HEK293 (cell line): Measurements from ENCODE around the gene AKAP8L.

Source experiments
- CTCF ChIA-PET: fragments of 350-600 bp; formaldehyde crosslinking; extraction: SDS; loops from one replicate; lab custom pipeline; 2021; ENCODE audit warnings: antibody characterized with exemption; lab: Yijun Ruan, JAX
- POLR2A ChIA-PET: fragments of 300-600 bp; formaldehyde crosslinking; extraction: SDS; loops from one replicate; lab custom pipeline; 2020; ENCODE audit warnings: antibody characterized with exemption, inconsistent platforms; lab: Yijun Ruan, JAX
- H3K27ac ChIP-seq: fragments of 200-500 bp; sonication (Bioruptor generic); 2 replicates; pipeline ENCODE4 v1.5.1; 2014; ENCODE audit warnings: low read depth, low read length, control low read depth, inconsistent platforms; ENCODE audit errors: extremely low read depth
- H3K36me3 ChIP-seq, 2 experiments: fragments of 200-500 bp in 1 of 2; sonication (Bioruptor generic) in 1 of 2; 1 replicate in 1 of 2; 2 replicates in 1 of 2; pipeline ENCODE4 v1.5.1; 2014 to 2017; ENCODE audit warnings: inconsistent platforms in 2 of 2, low read length in 2 of 2; ENCODE audit not compliant: control insufficient read depth in 2 of 2, insufficient read depth in 1 of 2
- H3K4me1 ChIP-seq: fragments of 200-500 bp; sonication (Bioruptor generic); 2 replicates; pipeline ENCODE4 v1.5.1; 2014; ENCODE audit warnings: mild to moderate bottlenecking, low read length, inconsistent platforms; ENCODE audit not compliant: control insufficient read depth, insufficient read depth
- H3K4me3 ChIP-seq: 2 replicates; pipeline ENCODE4 v1.5.1; 2011; ENCODE audit warnings: low read depth, mild to moderate bottlenecking, control low read depth, low read length, moderate library complexity
- H3K9me3 ChIP-seq: fragments of 200-500 bp; sonication (Bioruptor generic); 2 replicates; pipeline ENCODE4 v1.5.1; 2014; ENCODE audit warnings: low read depth, low read length, inconsistent platforms; ENCODE audit not compliant: control insufficient read depth, insufficient read depth
- KLF9 ChIP-seq: fragments of 450-650 bp; formaldehyde crosslinking; IDR thresholded peaks from 2 replicates; pipeline ENCODE4 v1.5.1; 2016; ENCODE audit warnings: missing biosample characterization, missing genetic modification characterization, low read depth
- ZBTB20 ChIP-seq: fragments of 450-650 bp; formaldehyde crosslinking; IDR thresholded peaks from 2 replicates; pipeline ENCODE4 v1.5.1; 2016; ENCODE audit warnings: missing biosample characterization, missing genetic modification characterization
- ZFP69B ChIP-seq: fragments of 450-650 bp; formaldehyde crosslinking; IDR thresholded peaks from 2 replicates; pipeline ENCODE4 v1.5.1; 2016; ENCODE audit warnings: missing biosample characterization, missing genetic modification characterization
- ZNF10 ChIP-seq: fragments of 450-650 bp; formaldehyde crosslinking; IDR thresholded peaks from 2 replicates; pipeline ENCODE4 v1.5.1; 2017; ENCODE audit warnings: missing biosample characterization, missing genetic modification characterization
- ZNF341 ChIP-seq: fragments of 450-650 bp; formaldehyde crosslinking; IDR thresholded peaks from 2 replicates; pipeline ENCODE4; 2016; ENCODE audit warnings: low read depth, missing biosample characterization, missing genetic modification characterization
- ZNF366 ChIP-seq: fragments of 450-650 bp; formaldehyde crosslinking; conservative IDR thresholded peaks from 2 replicates; pipeline ENCODE4 v1.5.1; 2016; ENCODE audit warnings: missing biosample characterization, missing genetic modification characterization
- ZNF416 ChIP-seq: fragments of 450-650 bp; formaldehyde crosslinking; IDR thresholded peaks from 2 replicates; pipeline ENCODE4 v1.5.1; 2016; ENCODE audit warnings: missing biosample characterization, missing genetic modification characterization
- ZNF549 ChIP-seq: fragments of 450-650 bp; IDR thresholded peaks from 2 replicates; pipeline ENCODE4 v1.5.1; 2018; ENCODE audit warnings: missing biosample characterization, missing genetic modification characterization, mild to moderate bottlenecking, inconsistent platforms, moderate library complexity
- TF ChIP-seq, protein P1 (sequence below): fragments of 450-650 bp; formaldehyde crosslinking; IDR thresholded peaks from 2 replicates; pipeline ENCODE4 v1.5.1; 2016; ENCODE audit warnings: missing biosample characterization, missing genetic modification characterization, low read depth
- TF ChIP-seq, protein P2 (sequence below): fragments of 450-650 bp; formaldehyde crosslinking; IDR thresholded peaks from 2 replicates; pipeline ENCODE4 v1.5.1; 2017; ENCODE audit warnings: missing biosample characterization, missing genetic modification characterization
- TF ChIP-seq, protein P3 (sequence below): sonication (generic); formaldehyde crosslinking; IDR thresholded peaks from 2 replicates; pipeline ENCODE4 v1.8.1; 2022; ENCODE audit warnings: mild to moderate bottlenecking, moderate library complexity, missing genetic modification reagents
- TF ChIP-seq, protein P4 (sequence below): fragments of 450-650 bp; formaldehyde crosslinking; IDR thresholded peaks from 2 replicates; pipeline ENCODE4 v1.5.1; 2016; ENCODE audit warnings: missing biosample characterization, missing genetic modification characterization
- TF ChIP-seq, protein P5 (sequence below): fragments of 450-650 bp; formaldehyde crosslinking; IDR thresholded peaks from 2 replicates; pipeline ENCODE4 v1.5.1; 2016; ENCODE audit warnings: missing biosample characterization, missing genetic modification characterization

The AKAP8L gene

DNA sequence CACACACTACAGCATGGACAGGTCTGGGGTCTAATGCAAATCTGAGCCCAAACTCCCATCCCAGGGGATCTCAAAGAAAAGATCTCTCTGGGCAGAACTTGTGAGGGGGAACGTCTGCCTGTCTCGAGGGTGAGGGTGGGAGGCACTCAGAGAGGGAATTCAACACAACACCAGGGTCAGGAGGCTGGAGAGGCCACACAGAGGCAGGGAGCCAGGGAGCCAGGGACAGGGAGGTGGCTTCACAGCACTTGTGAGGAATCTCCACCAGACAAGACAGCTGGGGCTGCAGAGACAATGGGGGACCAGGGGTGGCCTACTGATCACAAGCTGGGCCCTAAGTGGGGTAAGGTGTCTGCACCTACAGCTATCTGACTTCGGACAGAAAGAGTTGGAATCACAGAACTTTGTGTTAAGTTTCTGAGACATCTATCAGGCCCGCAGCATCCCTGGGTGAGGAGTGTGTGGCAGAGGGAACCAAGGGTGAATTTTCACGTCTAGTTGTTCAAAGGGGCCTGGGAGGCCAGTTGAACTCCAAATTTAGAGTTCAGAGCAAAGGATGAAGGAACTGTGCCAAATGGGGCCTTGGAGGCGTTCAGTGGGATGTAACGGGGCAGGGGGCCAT, 12.7 kb upstream of the AKAP8L start (continued):
- TF ChIP-seq, protein P1, sequence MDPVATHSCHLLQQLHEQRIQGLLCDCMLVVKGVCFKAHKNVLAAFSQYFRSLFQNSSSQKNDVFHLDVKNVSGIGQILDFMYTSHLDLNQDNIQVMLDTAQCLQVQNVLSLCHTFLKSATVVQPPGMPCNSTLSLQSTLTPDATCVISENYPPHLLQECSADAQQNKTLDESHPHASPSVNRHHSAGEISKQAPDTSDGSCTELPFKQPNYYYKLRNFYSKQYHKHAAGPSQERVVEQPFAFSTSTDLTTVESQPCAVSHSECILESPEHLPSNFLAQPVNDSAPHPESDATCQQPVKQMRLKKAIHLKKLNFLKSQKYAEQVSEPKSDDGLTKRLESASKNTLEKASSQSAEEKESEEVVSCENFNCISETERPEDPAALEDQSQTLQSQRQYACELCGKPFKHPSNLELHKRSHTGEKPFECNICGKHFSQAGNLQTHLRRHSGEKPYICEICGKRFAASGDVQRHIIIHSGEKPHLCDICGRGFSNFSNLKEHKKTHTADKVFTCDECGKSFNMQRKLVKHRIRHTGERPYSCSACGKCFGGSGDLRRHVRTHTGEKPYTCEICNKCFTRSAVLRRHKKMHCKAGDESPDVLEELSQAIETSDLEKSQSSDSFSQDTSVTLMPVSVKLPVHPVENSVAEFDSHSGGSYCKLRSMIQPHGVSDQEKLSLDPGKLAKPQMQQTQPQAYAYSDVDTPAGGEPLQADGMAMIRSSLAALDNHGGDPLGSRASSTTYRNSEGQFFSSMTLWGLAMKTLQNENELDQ: no peak
- no peak for TF ChIP-seq ZNF341 (tag by site-specific recombination)

DNA sequence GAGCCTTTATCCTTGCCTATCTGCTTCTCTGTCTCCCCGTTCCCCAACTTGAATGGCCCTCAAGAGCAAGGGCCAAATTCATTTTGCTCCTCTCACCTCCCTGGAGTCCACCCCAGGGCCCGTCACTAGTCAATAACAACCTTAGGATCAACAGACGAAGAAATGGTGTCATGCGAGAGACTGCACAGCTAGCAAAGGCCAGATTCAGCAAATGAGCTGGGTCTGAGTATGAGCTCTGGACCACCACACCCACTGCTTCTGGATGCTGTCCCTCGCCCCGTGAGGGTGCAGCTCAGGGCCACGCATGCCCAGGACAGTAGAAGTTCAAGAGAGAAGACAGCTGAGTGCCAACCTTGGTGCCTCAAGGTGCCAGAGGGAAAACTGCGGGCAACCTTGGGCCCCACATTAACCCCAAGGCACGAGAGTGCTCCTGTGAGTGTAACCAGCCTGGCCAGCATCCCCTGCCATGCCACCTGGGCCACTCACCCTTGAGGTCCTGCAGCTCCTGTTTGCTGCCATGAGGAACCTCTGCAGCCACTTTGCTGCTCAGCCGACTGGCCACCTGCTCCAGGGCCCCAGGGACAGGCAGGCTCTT, 11.8 kb upstream of the AKAP8L start:
- Histone ChIP-seq H3K9me3 (no peaks in the 10 kb centered on the region), H3K27ac (peak overlapping the region; percentile 9; the same call in 1 of the 2 replicates), H3K4me1 (peaks cover 7% of the 10 kb centered on the region), H3K36me3 (peaks cover 0 to 48% of the 10 kb centered on the region in 2 experiments; a peak in 1 of 3 replicates), H3K4me3 (no peak overlapping the region)
- CTCF ChIA-PET: interaction anchor here (1.6 kb wide), 1 partner anchor 11 kb away, joined by 13 read pairs; the partner anchor contains the start of gene AKAP8L
- no peak for TF ChIP-seq ZBTB20
- TF ChIP-seq, protein P2, sequence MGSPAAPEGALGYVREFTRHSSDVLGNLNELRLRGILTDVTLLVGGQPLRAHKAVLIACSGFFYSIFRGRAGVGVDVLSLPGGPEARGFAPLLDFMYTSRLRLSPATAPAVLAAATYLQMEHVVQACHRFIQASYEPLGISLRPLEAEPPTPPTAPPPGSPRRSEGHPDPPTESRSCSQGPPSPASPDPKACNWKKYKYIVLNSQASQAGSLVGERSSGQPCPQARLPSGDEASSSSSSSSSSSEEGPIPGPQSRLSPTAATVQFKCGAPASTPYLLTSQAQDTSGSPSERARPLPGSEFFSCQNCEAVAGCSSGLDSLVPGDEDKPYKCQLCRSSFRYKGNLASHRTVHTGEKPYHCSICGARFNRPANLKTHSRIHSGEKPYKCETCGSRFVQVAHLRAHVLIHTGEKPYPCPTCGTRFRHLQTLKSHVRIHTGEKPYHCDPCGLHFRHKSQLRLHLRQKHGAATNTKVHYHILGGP (tag by site-specific recombination): no peak
- TF ChIP-seq, protein P3, sequence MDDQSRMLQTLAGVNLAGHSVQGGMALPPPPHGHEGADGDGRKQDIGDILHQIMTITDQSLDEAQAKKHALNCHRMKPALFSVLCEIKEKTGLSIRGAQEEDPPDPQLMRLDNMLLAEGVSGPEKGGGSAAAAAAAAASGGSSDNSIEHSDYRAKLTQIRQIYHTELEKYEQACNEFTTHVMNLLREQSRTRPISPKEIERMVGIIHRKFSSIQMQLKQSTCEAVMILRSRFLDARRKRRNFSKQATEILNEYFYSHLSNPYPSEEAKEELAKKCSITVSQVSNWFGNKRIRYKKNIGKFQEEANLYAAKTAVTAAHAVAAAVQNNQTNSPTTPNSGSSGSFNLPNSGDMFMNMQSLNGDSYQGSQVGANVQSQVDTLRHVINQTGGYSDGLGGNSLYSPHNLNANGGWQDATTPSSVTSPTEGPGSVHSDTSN (CRISPR knock-in tag): no peak
- TF ChIP-seq ZNF416: no peak
- no peak for TF ChIP-seq ZNF549 (tag by site-specific recombination)
- TF ChIP-seq, protein P4, sequence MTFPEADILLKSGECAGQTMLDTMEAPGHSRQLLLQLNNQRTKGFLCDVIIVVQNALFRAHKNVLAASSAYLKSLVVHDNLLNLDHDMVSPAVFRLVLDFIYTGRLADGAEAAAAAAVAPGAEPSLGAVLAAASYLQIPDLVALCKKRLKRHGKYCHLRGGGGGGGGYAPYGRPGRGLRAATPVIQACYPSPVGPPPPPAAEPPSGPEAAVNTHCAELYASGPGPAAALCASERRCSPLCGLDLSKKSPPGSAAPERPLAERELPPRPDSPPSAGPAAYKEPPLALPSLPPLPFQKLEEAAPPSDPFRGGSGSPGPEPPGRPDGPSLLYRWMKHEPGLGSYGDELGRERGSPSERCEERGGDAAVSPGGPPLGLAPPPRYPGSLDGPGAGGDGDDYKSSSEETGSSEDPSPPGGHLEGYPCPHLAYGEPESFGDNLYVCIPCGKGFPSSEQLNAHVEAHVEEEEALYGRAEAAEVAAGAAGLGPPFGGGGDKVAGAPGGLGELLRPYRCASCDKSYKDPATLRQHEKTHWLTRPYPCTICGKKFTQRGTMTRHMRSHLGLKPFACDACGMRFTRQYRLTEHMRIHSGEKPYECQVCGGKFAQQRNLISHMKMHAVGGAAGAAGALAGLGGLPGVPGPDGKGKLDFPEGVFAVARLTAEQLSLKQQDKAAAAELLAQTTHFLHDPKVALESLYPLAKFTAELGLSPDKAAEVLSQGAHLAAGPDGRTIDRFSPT (tag by site-specific recombination): no peak
- TF ChIP-seq, protein P5, sequence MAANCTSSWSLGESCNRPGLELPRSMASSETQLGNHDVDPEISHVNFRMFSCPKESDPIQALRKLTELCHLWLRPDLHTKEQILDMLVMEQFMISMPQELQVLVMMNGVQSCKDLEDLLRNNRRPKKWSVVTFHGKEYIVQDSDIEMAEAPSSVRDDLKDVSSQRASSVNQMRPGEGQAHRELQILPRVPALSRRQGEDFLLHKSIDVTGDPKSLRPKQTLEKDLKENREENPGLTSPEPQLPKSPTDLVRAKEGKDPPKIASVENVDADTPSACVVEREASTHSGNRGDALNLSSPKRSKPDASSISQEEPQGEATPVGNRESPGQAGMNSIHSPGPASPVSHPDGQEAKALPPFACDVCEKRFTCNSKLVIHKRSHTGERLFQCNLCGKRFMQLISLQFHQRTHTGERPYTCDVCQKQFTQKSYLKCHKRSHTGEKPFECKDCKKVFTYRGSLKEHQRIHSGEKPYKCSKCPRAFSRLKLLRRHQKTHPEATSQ (tag by site-specific recombination): no peak
- TF ChIP-seq KLF9 (tag by site-specific recombination): no peak
- TF ChIP-seq ZFP69B (tag by site-specific recombination): no peak
- TF ChIP-seq ZNF10 (tag by site-specific recombination): no peak
- no peak for TF ChIP-seq ZNF366
- TF ChIP-seq ZNF341 (tag by site-specific recombination): no peak
- TF ChIP-seq, all 188 proteins: peak for 0
- POLR2A ChIA-PET: interaction anchor here (0.6 to 3.9 kb wide), 2 partner anchors 11 to 247 kb away, joined by 3 to 26 read pairs; partner anchors contain the start of gene AKAP8L
